Ascending aorta (tissue), 2 donors: ENCODE measurements around the gene CYP2C19. TPM values are rescaled to one million over a fixed set of nuclear protein-coding genes. Genes with fewer than 3 reads are reported as not detected.

Experiments used
- DNase-seq, 2 donors: peaks; one replicate each; pipeline ENCODE4 v3.0.0-alpha.2; 2019; ENCODE audit warnings: low spot score in 2 of 2
- H3K27ac ChIP-seq, 2 donors: fragments of 200-600 bp; sonication (generic); one replicate each; pipeline ENCODE4 v1.5.1; 2016 to 2017; ENCODE audit warnings: mild to moderate bottlenecking in 1 of 2
- H3K27me3 ChIP-seq: fragments of 200-600 bp; sonication (generic); one replicate; pipeline ENCODE4 v1.5.1; 2017
- H3K36me3 ChIP-seq, 2 donors: fragments of 200-600 bp; sonication (generic); one replicate each; pipeline ENCODE4 v1.5.1; 2016
- H3K4me1 ChIP-seq, 2 donors: fragments of 200-600 bp; sonication (generic); one replicate each; pipeline ENCODE4 v1.5.1; 2016 to 2017; ENCODE audit warnings: mild to moderate bottlenecking in 1 of 2
- H3K4me3 ChIP-seq, 2 donors: fragments of 200-600 bp; sonication (generic); one replicate each; pipeline ENCODE4 v1.5.1; 2016 to 2017; ENCODE audit warnings: mild to moderate bottlenecking in 1 of 2
- H3K9me3 ChIP-seq, 2 donors: fragments of 200-600 bp; sonication (generic); one replicate each; pipeline ENCODE4 v1.5.1; 2016
- CTCF ChIP-seq, 3 experiments: fragments of 200-600 bp in 2 of 3; fragments of 450-650 bp in 1 of 3; sonication (generic) in 2 of 3; IDR thresholded peaks; one replicate each; pipeline ENCODE4 v1.5.1; 2016 to 2019; ENCODE audit warnings: antibody characterized with exemption in 3 of 3, mild to moderate bottlenecking in 1 of 3, moderate library complexity in 1 of 3
- intact Hi-C: fragments of 100-400 bp; cut with DNase I; formaldehyde crosslinking; loops from one replicate; pipeline ENCODE4 v1.15.1; 2023
- total RNA-seq: library from RNA; depleted of rRNA; stranded (reverse); fragments of >200 nt; gene quantifications from one replicate; pipeline ENCODE4 v1.1.0, GENCODE V29; 2016

The CYP2C19 gene
- total RNA-seq, result not detected

DNA sequence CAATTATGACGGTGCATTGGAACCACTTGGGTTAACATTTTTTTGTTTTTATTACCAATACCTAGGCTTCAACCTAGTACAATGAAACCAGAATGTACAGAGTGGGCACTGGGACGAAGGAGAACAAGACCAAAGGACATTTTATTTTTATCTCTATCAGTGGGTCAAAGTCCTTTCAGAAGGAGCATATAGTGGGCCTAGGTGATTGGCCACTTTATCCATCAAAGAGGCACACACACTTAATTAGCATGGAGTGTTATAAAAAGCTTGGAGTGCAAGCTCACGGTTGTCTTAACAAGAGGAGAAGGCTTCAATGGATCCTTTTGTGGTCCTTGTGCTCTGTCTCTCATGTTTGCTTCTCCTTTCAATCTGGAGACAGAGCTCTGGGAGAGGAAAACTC, at the start of gene CYP2C19:
Gene CYP2C19 (plus strand): TSS at position 289 of the 400 bp plus-strand sequence. CDS start 25 bp downstream, at position 314.
- Histone ChIP-seq H3K27me3 (no peaks in the 10 kb centered on the region), H3K27ac (no peak within 1 kb of the TSS), H3K4me1 (no peaks in the 10 kb centered on the region), H3K36me3 (no peaks in the 10 kb centered on the region), H3K4me3 (no peak within 1 kb of the TSS), H3K9me3 (no peaks in the 10 kb centered on the region)
- DNase-seq, result no peak
- TF ChIP-seq CTCF (IDR thresholded peaks at IDR 0.05), result no peak
- intact Hi-C loops, result no loop called here

DNA sequence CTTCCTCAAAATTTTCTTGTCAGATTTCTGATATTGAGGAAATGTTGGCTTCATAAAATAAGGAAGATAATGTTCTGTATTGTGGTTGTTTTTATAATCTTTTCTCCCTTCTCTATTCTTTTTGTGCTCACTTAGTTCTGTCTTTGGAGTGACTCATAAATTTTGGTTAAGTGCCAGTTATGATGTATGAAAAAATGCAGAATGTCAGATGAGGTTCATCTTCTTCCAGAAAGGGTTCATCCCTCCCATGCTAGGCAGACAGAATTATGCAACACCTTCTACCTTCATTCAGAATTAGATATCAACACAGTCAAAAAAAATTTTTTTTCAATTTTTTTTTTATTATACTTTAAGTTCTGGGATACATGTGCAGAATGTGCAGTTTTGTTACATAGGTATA, 36.6 kb upstream of the CYP2C19 start:
- Histone ChIP-seq H3K36me3 (no peaks in the 10 kb centered on the region), H3K27me3 (no peaks in the 10 kb centered on the region), H3K4me3 (no peak overlapping the region), H3K27ac (no peak overlapping the region), H3K9me3 (no peaks in the 10 kb centered on the region), H3K4me1 (no peaks in the 10 kb centered on the region)
- no peak for TF ChIP-seq CTCF (IDR thresholded peaks at IDR 0.05)
- DNase-seq, result no peak
- intact Hi-C loops, result no loop called here

DNA sequence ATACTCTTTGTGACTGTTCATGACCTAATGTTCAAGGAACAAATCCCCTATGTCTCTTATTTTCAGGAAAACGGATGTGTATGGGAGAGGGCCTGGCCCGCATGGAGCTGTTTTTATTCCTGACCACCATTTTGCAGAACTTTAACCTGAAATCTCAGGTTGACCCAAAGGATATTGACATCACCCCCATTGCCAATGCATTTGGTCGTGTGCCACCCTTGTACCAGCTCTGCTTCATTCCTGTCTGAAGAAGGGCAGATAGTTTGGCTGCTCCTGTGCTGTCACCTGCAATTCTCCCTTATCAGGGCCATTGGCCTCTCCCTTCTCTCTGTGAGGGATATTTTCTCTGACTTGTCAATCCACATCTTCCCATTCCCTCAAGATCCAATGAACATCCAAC, 27.3 kb upstream of the CYP2C19 start:
- H3K36me3 ChIP-seq, result no peaks in the 10 kb centered on the region
- intact Hi-C loops, result no loop called here
- no peak overlapping the region for H3K27ac ChIP-seq
- DNase-seq, result no peak
- H3K9me3 ChIP-seq, result no peaks in the 10 kb centered on the region
- H3K27me3 ChIP-seq, result no peaks in the 10 kb centered on the region
- H3K4me1 ChIP-seq, result no peaks in the 10 kb centered on the region
- no peak overlapping the region for H3K4me3 ChIP-seq
- TF ChIP-seq CTCF (IDR thresholded peaks at IDR 0.05), result no peak

DNA sequence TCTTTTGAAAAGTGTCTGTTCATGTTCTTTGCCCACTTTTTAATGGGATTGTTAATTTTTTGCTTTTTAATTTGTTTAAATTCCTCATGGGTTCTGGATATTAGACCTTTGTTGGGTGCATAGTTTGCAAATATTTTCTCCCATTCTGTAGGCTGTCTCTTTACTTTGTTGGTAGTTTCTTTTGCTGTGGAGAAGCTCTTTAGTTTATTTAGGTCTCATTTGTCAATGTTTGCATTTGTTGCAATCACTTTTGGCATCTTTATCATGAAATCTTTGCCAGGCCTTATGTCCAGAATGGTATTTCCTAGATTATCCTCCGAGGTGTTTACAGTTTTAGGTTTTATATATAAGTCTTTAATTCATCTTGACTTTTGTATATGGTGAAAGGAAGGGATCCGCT, 23.9 kb upstream of the CYP2C19 start:
- intact Hi-C loops, result no loop called here
- Histone ChIP-seq H3K27ac (no peak overlapping the region), H3K4me3 (no peak overlapping the region), H3K27me3 (no peaks in the 10 kb centered on the region), H3K4me1 (no peaks in the 10 kb centered on the region), H3K36me3 (no peaks in the 10 kb centered on the region), H3K9me3 (peaks cover 0 to 2% of the 10 kb centered on the region in 2 donors)
- TF ChIP-seq CTCF (IDR thresholded peaks at IDR 0.05), result no peak
- no peak for DNase-seq

GRCh38 chr10:94747137-94747536, 15.3 kb upstream of the CYP2C19 start:
- H3K27me3 ChIP-seq, result no peaks in the 10 kb centered on the region
- intact Hi-C loops, result no loop called here
- H3K9me3 ChIP-seq, result peaks cover 0 to 4% of the 10 kb centered on the region in 2 donors
- no peak overlapping the region for H3K4me3 ChIP-seq
- TF ChIP-seq CTCF (IDR thresholded peaks at IDR 0.05), result no peak
- DNase-seq, result no peak
- no peaks in the 10 kb centered on the region for H3K4me1 ChIP-seq
- H3K27ac ChIP-seq, result no peak overlapping the region
- no peaks in the 10 kb centered on the region for H3K36me3 ChIP-seq

DNA sequence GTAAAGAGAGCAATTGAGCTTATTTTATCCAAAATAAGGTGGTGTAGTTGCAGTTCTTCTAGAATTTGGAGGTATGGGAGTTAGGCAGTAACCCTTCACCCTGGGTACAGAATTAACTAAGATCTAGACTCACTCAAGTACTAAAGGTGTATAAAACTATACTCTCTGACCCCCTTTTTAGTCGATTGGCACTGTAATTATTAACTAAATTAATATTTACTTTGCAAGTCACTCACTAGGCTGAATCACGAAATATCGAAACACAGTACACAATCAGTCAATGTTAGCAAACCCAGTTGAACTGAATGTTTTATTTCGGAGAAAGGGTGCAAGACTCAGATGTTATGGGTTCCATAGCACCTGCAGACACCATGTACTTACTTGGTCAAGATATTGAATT, 14.6 kb upstream of the CYP2C19 start:
- Histone ChIP-seq H3K27me3 (no peaks in the 10 kb centered on the region), H3K9me3 (peaks cover 0 to 4% of the 10 kb centered on the region in 2 donors), H3K36me3 (no peaks in the 10 kb centered on the region), H3K4me3 (no peak overlapping the region), H3K27ac (no peak overlapping the region), H3K4me1 (no peaks in the 10 kb centered on the region)
- intact Hi-C loops, result no loop called here
- TF ChIP-seq CTCF (IDR thresholded peaks at IDR 0.05), result no peak
- DNase-seq, result no peak
